GM12872 (cell line): ENCODE measurements around the gene WNT4.

Experiments used
- TF ChIP-seq, protein P1 (sequence below): IDR thresholded peaks from 3 replicates; pipeline ENCODE4 v1.5.1; 2011; ENCODE audit warnings: low read depth, mild to moderate bottlenecking, low read length, moderate library complexity; ENCODE audit not compliant: insufficient read depth

Gene WNT4

DNA sequence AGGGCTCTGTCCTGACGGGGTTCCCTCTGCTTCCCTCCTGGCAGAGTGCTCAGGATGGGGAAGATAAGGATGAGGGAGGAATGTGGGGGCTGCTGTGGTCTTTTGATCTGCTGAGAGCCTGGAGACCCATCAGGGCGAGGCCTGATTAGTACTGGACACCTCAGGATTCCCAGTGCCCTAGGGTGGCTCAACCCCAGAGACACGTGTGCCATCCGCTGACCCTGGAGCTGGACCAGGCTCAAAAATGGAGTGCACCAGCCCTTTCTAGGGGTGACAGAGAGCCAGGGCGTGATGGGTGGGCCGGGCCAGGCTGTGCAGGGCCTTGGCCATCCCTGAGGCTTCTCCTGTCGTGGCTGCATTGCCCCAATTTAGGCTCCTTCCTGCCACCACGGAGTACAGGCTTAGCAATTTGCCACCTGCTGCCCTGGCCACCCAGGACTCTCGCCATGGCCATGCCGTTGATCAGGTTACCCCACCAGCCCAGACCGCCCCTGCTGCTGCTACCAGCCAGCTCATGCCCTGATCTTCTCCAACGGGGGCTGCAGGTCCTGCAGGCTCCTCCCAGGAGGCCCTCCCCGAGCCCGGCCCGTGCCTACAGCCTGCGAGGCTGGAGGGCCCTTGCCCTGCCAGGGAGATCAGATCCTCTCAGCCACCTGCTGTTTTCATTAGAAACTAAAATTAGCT is 9.5 kb downstream of the WNT4 start:
- TF ChIP-seq, protein P1, sequence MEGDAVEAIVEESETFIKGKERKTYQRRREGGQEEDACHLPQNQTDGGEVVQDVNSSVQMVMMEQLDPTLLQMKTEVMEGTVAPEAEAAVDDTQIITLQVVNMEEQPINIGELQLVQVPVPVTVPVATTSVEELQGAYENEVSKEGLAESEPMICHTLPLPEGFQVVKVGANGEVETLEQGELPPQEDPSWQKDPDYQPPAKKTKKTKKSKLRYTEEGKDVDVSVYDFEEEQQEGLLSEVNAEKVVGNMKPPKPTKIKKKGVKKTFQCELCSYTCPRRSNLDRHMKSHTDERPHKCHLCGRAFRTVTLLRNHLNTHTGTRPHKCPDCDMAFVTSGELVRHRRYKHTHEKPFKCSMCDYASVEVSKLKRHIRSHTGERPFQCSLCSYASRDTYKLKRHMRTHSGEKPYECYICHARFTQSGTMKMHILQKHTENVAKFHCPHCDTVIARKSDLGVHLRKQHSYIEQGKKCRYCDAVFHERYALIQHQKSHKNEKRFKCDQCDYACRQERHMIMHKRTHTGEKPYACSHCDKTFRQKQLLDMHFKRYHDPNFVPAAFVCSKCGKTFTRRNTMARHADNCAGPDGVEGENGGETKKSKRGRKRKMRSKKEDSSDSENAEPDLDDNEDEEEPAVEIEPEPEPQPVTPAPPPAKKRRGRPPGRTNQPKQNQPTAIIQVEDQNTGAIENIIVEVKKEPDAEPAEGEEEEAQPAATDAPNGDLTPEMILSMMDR, result no peak

DNA sequence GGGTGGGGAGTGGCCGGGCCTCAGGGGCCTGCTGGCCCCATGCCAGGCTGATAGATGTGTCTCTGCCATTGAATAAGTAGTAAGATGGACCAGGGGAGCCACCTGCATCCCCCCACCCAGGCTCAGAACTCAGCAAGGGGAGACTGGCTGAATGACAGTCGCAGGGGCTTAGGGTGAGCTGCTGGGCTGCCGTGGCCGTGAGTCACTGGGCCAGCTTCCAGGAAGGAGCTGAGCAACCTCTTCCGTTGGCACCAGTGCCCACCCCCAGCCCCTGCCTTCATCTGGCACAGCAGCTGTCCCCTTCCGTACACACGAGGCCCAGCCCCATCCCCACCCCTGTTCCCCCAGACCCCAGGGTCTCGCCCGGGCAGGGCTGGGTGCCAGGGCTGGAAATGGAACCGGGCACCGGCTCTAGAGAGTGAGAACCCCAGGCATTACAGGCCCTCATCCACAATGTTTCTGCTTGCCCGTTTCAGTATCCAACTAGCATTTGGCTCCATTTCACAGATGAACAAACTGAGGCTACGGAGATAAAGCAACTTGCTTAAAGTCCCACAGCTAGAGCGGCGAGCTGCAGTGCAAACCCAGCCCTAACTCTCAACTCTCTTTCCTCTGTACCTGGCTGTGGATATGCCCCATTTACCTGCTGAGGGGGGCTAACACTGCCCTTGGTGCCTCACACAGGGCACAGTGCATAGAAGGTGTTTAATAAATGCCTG is 10.2 kb downstream of the WNT4 start:
- TF ChIP-seq, protein P1, result no peak

DNA sequence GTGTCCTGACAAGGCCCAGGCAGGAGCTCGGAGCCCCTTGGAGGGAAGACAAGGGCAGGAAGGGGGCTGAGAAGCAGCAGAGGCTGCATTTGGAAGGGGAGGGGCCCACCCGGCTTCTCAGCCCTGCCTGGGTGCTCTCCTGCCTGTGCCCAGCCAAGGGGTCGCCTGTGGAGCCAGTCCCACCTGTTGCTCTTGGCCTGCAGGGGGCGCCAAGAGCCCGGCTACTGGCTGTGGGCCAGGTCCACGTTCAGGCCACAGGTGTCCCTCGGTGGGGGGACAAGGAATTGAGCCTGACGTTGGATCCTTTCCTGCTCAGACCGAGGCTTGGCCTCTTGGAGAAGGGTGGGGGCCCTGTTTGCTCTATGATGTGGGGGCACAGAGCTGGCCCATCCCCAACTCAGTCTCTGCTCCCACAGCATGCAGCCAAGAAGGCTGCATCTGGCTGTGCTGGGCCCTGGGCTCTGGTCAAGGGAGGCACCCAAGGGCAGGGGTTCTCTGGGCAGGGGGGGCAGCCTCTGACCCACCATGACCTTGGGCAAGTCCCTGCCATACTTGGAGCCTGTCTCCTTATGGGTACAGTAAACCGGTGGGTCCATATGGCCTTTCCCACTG is 10.9 kb downstream of the WNT4 start:
- TF ChIP-seq, protein P1, result peak; percentile 96

DNA sequence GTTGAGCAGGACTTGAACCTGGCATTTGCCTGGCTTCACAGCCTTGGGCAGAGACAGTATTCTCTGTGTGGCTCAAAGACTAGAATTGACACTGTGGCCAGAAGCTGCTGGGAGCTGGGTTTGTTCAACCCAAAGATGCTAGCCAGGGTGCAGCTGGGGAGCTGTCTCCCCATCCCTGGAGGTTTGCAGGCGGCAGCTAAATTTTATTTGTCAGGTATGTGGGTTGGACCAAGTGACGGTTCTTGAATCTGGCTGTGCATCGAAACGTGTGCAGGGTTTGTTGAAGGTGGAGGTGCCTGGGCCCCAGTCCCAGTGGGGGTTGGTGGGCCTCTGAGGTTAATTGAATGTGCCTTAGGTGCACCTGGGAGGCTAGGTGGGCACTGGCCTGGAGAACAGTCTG is 11.8 kb downstream of the WNT4 start:
- TF ChIP-seq, protein P1, result no peak

DNA sequence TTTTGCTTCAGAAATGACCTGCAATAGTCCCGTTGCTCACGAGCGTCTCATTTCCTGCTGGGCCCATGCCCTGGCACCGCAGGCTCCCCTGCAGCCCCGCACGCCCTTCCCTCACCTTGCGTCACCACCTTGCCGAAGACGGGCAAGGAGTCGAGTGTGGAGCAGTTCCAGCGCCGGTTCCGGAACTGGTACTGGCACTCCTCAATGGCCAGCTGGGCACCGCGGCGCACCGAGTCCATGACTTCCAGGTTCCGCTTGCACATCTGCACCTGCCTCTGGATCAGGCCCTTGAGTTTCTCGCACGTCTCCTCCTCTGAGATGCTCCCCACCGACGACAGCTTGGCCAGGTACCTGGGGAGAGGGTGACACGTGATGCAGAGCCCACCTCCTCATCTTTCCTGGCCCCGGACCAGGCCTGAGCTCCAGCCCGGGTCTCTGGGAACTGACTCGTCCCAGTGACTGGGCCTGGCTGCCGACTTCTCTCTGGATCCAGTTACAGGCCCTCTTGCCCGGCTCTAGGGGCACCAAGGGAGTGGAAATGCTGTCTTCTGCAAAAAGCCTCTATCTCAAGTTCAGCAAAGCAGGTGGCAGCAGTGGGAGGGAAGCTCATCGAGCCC is 13.3 kb downstream of the WNT4 start:
- TF ChIP-seq, protein P1, result no peak

DNA sequence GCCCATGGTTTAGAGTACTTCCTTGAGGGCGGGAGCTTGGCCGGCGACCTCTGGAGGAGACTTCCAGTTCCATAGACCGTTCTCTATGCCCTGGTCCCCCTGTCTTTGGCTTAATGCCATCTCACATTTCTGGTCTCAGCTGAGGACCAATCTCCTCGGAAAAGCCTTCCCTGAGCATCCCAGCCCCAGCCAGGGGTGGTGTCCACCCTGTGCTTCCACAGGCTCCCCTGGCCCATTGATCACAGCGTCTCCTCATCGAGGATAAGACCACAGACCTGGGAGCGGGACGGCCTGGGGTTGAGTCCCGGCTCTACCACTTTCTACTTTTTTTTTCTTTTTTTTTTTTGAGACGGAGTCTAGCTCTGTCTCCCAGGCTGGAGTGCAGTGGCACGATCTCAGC is 14.5 kb downstream of the WNT4 start:
- TF ChIP-seq, protein P1, result no peak

DNA sequence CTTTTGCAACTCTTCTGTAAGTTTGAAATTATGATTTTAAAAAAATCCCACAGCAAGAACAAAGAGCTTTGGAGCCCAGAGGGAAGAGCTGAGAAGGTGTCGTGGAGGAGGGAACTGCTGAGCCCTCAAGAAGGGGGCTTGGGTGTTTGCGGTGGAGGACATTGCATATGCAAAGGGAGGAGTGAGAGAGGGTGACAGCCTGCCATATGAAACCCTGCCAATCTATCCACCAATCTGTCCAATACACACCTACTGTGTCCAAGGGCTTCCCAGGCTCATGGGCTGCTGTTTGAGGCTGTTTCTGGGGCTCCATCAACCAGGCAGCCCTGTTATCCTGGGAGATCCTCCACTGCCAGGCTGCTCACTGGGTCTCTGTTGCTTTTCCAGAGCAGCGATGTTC is 15.2 kb downstream of the WNT4 start:
- TF ChIP-seq, protein P1, result no peak
